HG02610 (cell line): ENCODE results near the gene ATP11A.

ENCODE experiments used
- ATAC-seq: cut with Tn5 transposase; IDR thresholded peaks from one replicate; pipeline ENCODE4 v1.9.1; 2021; ENCODE audit warnings: mild to moderate bottlenecking, moderate library complexity; ENCODE audit not compliant: unreplicated experiment

Gene ATP11A

GRCh38 chr13:112771877-112772538 is 82.2 kb downstream of the ATP11A start:
- ATAC-seq: no peak

DNA sequence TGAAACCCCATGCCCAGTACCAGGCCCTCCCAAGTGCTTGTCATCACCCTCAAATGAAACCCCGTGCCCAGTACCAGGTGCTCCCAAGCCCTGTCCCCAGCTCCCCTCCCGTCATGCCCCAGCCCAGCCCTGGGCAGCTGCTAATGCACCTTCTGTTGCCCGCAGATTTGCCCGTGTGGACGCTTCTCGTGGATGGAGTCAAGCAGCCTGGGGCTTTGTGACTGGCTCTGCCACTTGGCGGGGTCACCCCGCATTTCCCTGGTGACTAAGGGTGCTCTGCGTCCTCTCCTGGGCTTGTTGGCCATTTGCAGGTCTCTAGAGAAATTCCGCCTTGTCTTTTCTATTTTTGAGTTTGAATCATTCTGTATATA is 82.7 kb downstream of the ATP11A start:
- no peak for ATAC-seq

GRCh38 chr13:112772929-112773328 is 83.1 kb downstream of the ATP11A start:
- ATAC-seq: no peak

DNA sequence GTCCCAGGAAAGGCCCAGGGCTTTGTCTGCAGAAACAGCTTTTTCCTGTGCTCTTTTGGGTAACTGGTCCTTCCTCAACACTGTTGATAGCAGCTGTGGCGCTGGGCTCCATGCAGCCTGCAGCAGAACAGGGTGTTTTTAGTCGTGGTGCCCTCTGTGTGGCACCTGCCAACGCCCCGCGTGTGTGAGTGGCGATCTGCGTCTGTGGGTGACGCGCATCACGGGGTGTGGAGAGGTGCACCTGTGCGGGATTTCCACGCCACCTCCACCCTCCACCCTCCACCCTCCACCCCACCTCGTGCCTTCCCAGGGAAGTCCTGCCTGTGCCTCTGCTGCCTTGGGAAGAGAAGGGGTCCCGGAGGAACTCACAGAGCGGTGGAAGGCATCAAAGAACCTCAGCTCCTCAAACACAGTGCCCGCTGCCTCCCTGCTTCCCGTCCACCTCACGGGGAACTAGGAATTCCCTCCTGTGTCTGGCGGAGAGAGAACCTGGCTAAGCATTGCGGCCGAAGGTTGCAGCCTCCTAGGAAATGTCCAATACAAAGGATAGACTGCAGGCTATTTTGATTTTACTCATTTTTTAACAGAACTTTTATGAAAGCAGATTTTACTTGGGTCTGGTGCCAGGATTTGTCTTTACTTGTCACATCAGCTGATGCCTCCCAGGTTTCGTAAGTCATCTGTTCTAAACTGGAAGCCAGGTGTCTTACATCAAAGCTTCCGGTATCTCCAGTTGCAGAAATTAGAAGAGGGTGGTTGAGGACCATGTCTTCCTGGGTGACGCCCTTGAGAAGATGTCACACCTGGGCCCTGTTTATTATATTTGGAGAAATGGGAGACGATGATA is 84.0 kb downstream of the ATP11A start:
- ATAC-seq: no peak

DNA sequence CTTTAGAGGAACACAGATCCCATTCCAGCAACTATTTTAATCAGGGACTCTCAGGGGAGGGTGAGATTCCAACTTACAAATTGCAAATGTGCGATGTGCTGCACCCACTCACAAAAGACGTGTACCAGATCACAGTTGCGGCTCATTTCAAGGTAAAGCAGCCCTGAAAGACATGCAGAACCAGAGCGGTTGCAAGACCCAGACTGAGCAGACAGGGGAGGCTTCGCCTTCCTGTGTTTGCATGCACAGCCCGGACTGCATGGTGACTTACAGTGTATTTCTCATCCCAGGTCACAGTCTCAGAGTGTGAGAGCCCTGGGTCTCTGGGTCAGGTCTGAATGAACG is 84.6 kb downstream of the ATP11A start:
- no peak for ATAC-seq

GRCh38 chr13:112774829-112775565 is 85.2 kb downstream of the ATP11A start:
- ATAC-seq: no peak

DNA sequence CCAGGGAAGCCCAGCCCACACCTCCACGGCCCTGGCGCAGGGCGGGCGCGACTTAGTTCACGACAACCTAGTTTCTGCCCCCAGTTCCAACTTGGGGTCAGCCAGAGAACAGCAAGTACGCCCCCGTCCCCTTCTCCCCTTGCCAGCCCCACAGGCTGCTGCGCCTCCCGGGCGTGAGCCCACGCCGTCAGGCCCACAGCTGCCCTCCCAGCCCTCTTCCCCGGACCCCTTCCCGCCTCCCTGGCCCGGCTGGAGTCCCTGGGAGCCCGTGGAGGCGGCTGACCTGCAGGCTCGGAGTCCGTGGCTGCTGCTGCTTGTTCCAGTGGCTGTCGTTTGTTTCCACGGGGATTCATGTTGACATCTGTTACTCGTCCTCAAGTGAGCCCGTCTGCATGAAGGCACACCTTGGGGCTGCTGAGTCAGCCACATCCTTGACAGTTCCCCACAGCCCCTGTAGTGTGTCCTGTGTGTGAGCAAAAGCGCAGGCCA is 86.0 kb downstream of the ATP11A start:
- no peak for ATAC-seq

DNA sequence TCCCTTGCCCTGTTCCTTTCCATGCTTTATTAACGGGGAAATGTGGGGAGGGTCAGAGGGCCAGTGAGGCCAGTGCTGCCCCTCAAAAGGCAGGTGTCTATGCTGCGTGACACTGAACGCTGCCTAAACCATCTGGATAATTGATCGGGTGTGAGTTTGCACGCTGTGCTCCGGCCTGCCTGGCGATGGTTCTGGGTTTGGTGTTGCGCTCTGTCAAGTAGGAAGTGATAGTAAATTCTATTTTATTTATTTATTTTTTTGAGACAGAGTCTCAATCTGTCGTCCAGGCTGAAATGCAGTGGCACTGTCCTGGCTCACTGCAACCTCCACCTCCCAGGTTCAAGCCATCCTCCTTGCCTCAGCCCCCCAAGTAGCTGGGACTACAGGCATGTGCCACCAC is 86.5 kb downstream of the ATP11A start:
- ATAC-seq: no peak

DNA sequence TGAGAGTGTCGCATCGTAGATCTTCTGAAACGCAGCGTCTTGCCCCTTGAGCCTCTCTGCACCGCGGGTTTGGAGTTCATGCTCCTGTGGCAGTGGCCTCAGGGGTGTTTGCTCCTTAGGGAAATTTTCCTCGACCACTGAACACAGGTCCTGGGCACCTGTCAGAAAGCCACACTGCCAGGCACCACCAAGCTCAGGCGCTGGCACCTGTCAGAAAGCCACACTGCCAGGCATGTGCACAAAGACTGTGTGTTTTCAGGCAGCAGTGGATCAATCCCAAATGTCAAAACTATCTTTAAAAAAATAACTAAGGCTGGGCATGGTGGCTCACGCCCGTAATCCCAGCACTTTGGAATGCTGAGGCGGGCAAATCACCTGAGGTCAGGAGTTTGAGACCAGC is 87.1 kb downstream of the ATP11A start:
- no peak for ATAC-seq

DNA sequence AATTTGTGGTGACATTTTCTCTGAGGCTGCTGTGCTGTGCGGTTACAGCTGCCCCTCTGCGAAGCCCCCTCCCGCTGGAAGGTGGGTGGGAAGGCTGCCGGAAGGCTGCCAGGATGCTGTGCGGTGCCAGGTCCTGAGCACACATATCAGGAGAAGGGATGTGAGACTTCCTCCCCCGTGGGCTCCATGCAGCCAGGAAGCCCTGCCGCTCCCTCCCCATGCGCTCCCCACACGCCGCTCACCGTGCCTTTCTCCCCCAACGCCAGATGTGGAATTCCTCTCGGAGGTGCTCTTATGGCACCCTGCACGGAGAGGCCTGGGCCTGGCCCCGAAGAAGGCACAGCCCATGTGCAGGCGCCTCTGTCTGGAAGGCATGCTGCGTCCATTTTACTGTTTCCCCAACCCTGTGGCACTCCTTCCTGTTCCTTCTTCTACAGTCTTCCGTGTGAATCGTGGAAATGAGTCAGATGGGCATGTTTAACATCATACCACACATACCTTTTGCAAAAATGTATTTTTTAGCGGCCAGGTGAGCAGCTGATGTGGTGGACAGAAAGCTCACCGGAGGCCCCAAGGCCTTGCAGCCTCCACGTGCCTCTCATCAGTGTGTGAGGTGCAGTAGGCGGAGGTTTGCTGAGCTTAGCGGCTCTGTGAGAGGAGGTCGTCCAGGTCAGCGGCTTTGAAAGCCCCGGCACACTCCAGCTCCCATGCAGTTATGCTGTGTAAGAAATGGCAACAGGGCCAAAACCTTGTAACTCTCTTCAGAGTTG is 88.0 kb downstream of the ATP11A start:
- no peak for ATAC-seq

- ATAC-seq: no peak
Measured at GRCh38 chr13:112779856-112780604, 90.2 kb downstream of the ATP11A start.

DNA sequence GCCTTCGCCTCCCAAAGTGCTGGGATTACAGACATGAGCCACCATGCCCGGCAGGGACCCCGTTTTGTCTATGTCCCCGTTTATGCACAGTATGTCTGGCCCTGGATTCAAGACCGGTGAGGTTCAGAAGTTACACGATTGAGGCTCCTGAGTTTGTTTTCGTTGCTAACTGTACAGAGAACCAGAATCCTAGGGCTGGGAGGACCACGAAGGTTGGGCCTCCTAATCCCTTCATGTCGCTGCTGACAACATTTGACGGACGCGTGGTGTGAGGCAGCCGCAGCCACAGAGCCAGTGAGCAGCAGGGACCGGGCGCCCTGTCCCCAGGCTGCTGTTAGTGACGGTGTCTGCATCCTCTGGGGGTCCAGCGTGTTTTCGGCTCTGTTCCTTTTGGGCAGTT is 91.4 kb downstream of the ATP11A start:
- no peak for ATAC-seq

GRCh38 chr13:112781881-112782361 is 92.1 kb downstream of the ATP11A start:
- ATAC-seq: no peak

- no peak for ATAC-seq
Measured at GRCh38 chr13:112782429-112783010, 92.7 kb downstream of the ATP11A start.

DNA sequence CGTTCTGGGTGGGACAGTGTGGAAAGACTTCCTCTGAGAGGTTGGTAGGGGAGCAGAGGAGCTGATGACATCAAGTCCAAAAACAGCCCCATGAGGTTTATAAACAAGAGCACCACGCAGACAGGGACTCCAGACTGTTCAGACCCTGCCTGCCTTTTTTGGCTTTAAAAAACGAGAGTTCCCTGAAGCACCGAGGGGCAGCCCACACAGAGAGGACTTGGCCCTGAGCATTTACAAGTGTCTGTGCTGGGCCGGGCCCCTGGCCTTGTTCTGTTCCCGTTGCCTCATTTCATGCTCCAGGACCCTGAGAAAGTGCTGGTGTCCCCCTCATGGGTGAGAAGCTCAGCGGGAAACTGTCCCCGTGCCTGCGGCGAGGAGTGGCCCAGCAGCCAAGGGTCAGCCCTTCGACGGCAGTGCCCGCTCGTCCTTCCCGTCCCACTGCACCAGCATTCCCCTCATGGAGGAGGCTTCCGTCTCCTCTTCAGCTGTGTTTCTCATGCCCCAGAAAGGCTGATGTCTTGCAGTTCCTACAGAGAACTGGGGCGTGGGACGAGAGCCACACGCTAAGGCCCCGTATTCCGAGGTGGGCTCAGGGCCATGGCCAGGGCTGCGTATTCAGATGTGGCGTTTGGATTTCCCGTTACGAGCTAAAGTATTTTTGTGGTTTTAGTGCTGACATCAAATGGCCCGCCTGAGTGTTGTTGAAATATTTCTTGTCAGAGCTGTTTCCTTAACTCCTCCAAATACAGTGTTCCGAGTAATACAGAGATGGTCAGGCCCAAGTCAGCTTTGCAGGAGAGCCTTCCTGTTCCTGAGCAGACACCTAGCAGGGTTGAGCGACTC is 93.5 kb downstream of the ATP11A start:
- ATAC-seq: no peak

DNA sequence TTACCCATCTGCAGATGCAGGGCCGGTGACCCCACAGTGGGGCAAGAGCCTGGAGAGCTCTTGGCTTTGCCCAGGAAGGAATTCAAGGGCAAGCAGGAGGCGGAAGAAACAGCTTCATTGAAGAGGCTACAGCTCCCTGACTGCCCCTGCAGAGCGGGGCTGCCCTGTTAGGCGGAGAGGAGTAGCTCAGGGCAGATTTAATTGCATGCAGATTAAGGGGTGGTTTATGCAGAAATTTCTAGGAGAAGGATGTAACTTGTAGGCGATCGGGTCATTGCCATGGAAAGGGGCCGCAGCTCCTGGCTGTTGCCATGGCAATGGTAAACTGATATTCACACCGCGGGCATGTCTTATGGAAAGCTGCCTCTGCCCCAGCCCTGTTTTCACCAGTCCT is 94.1 kb downstream of the ATP11A start:
- ATAC-seq: no peak

DNA sequence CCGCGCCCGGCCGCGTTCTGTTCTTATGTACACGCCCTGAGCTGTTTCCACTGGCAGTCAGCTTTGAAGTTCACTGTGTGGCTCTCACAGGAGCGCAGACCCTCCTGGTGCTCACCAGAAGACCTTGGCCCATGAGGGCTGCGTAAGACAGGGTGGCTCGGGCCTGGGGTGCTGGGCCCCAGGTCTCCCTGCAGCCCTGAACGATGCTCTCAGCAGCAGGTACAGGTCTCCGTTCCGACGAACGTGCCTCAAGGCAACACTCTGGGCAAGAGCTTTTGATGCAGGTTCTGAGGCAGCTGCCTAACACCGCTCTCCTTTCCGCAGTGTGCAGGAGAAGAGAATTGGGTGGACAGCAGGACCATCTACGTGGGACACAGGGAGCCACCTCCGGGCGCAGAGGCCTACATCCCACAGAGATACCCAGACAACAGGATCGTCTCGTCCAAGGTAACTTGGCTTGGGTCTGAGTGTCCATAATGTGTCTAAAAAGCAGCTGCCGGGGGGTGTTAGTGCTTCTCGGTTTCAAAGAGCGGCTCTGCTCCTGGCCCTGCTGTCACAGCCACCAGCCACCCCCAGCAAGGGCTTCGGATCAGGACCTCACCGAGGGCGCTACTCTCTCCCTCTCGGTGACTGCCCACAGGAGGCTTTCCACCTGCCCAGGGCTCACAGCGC is 95.1 kb downstream of the ATP11A start:
- ATAC-seq: no peak

GRCh38 chr13:112785483-112785856 is 95.6 kb downstream of the ATP11A start:
- ATAC-seq: no peak
